K562 (cell line): ENCODE results near the gene ADAMTS14. TPM values are rescaled to one million over a fixed set of nuclear protein-coding genes. Genes with fewer than 3 reads are reported as not detected.

Experiments
- CBX1 ChIP-seq: sonication (generic); IDR thresholded peaks from 2 replicates; pipeline ENCODE4 v1.6.1; 2016; ENCODE audit warnings: antibody characterized with exemption, low read depth, mild to moderate bottlenecking
- ETS2 ChIP-seq: IDR thresholded peaks from 2 replicates; pipeline ENCODE4 v1.6.1; 2016; ENCODE audit warnings: borderline replicate concordance, missing genetic modification characterization, mild to moderate bottlenecking, moderate library complexity, missing compliant biosample characterization; ENCODE audit not compliant: poor library complexity, severe bottlenecking
- FOXA3 ChIP-seq, 2 experiments: fragments of 450-650 bp in 1 of 2; sonication (generic) in 1 of 2; formaldehyde crosslinking; IDR thresholded peaks in 1 of 2; conservative IDR thresholded peaks in 1 of 2; 2 replicates each; pipeline versions ENCODE4 v1.4.0 to v1.8.0; 2020 to 2022; ENCODE audit warnings: mild to moderate bottlenecking in 2 of 2, missing genetic modification reagents in 1 of 2
- FOXP1 ChIP-seq: sonication (generic); formaldehyde crosslinking; IDR thresholded peaks from 2 replicates; pipeline ENCODE4 v1.8.0; 2022; ENCODE audit warnings: mild to moderate bottlenecking, missing genetic modification reagents
- GABPB2 ChIP-seq: fragments of 250-450 bp; sonication (Bioruptor Pico); conservative IDR thresholded peaks from 2 replicates; pipeline ENCODE4 v1.5.1; 2021; ENCODE audit warnings: mild to moderate bottlenecking
- HDAC3 ChIP-seq: fragments of 450-650 bp; IDR thresholded peaks from 2 replicates; pipeline ENCODE4 v1.6.1; 2018; ENCODE audit warnings: borderline replicate concordance, mild to moderate bottlenecking, moderate library complexity; ENCODE audit not compliant: partially characterized antibody
- HDGF ChIP-seq: fragments of 450-650 bp; IDR thresholded peaks from 2 replicates; pipeline ENCODE4 v1.6.1; 2016
- MTF1 ChIP-seq: fragments of 250-450 bp; sonication (Bioruptor Pico); IDR thresholded peaks from 2 replicates; pipeline ENCODE4 v1.9.0; 2021; ENCODE audit warnings: moderate library complexity, mild to moderate bottlenecking, inconsistent platforms, borderline replicate concordance
- NEUROD1 ChIP-seq: fragments of 150-350 bp; IDR thresholded peaks from 2 replicates; pipeline ENCODE4 v1.6.1; 2014; ENCODE audit warnings: borderline replicate concordance, low read length, low read depth; ENCODE audit not compliant: partially characterized antibody
- NFIX ChIP-seq: fragments of 250-450 bp; sonication (Bioruptor Pico); IDR thresholded peaks from 2 replicates; pipeline ENCODE4 v1.4.0; 2020; ENCODE audit warnings: low read depth, mild to moderate bottlenecking, moderate library complexity
- RBM17 ChIP-seq: fragments of 200-400 bp; formaldehyde crosslinking; IDR thresholded peaks from 2 replicates; pipeline ENCODE4 v1.6.1; 2017; ENCODE audit warnings: low read depth, mild to moderate bottlenecking, low read length, borderline replicate concordance
- TGIF2 ChIP-seq: sonication (generic); formaldehyde crosslinking; IDR thresholded peaks from 2 replicates; pipeline ENCODE4 v1.8.1; 2022; ENCODE audit warnings: mild to moderate bottlenecking, missing genetic modification reagents, moderate library complexity
- U2AF1 ChIP-seq: fragments of 200-400 bp; formaldehyde crosslinking; optimal IDR thresholded peaks from 2 replicates; pipeline ENCODE3; 2017; ENCODE audit warnings: mild to moderate bottlenecking, low read depth, low read length, moderate library complexity
- ZBTB33 ChIP-seq: sonication (generic); formaldehyde crosslinking; IDR thresholded peaks from 2 replicates; pipeline ENCODE4 v1.8.1; 2023; ENCODE audit warnings: mild to moderate bottlenecking, missing genetic modification reagents
- ZNF23 ChIP-seq: fragments of 250-450 bp; sonication (Bioruptor Pico); IDR thresholded peaks from 2 replicates; pipeline ENCODE4 v1.4.0; 2020; ENCODE audit warnings: mild to moderate bottlenecking
- ZNF280A ChIP-seq: fragments of 450-650 bp; IDR thresholded peaks from 2 replicates; pipeline ENCODE4 v1.6.1; 2018; ENCODE audit warnings: mild to moderate bottlenecking, low read depth; ENCODE audit not compliant: partially characterized antibody
- ZNF778 ChIP-seq: fragments of 450-650 bp; formaldehyde crosslinking; IDR thresholded peaks from 2 replicates; pipeline ENCODE4 v1.4.0; 2020; ENCODE audit warnings: mild to moderate bottlenecking, moderate library complexity
- polyA plus RNA-seq, 8 experiments: library from polyadenylated mRNA; depleted of rRNA in 4 of 8; stranded (reverse) in 5 of 8; unstranded in 3 of 8; fragments of >200 nt; fragmentation: Nextera tagmentation in 2 of 8; fragmentation: Illumina TruSeq in 1 of 8; extraction: Ambion mirVana in 2 of 8; extraction: Trizol in 1 of 8; gene quantifications; 2 replicates each; pipeline versions ENCODE4 v1.2.1 to v1.2.3, GENCODE V29; 2011 to 2014; ENCODE audit warnings: inconsistent platforms in 1 of 8, missing spikeins in 1 of 8
- total RNA-seq, 7 experiments: library from RNA; depleted of rRNA in 6 of 7; stranded (reverse); fragments of >200 nt in 6 of 7; fragmentation: Illumina TruSeq in 2 of 7; extraction: Trizol in 2 of 7; gene quantifications; 2 replicates each; pipeline versions ENCODE4 v1.2.1 to v1.2.3, GENCODE V29; 2011 to 2021; ENCODE audit warnings: low replicate concordance in 1 of 7
- TF ChIP-seq, protein P1 (sequence below): fragments of 250-450 bp; sonication (Bioruptor Pico); IDR thresholded peaks from 2 replicates; pipeline ENCODE4 v1.8.0; 2022; ENCODE audit warnings: moderate library complexity, mild to moderate bottlenecking, inconsistent platforms
- TF ChIP-seq, protein P2 (sequence below): sonication (generic); formaldehyde crosslinking; IDR thresholded peaks from 2 replicates; pipeline ENCODE4 v1.9.0; 2022; ENCODE audit warnings: mild to moderate bottlenecking, missing genetic modification reagents
- TF ChIP-seq, protein P3 (sequence below): IDR thresholded peaks from 3 replicates; pipeline ENCODE4 v1.6.1; 2011; ENCODE audit warnings: borderline replicate concordance, mild to moderate bottlenecking; ENCODE audit not compliant: insufficient read length, insufficient read depth

ADAMTS14 gene
- total and polyA plus RNA-seq, 9 of the 15 experiments (the other 6 are each of a cell fraction or from before 2014, with no cell fraction given) = 0.04 to 37.4 (median 15.9) TPM

DNA sequence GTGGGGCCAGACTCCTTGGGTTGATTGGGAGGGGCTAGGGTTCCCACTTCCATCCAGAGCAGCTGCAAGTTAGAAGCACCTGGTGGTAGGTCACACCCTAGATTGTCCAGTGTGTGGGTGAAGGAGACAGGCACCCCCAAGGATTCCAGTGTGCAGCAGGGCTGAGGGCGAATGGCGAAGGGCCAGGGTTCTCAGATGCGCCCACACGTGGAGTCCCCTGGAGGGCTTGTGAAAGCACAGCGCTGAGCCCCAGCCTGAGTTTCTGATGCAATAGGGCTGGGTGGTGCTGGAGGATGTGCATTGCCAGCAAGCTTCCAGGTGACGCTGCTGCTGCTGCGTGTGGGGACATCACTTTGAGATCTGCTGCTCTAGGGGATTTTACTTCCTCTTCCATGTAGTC lies 87.5 kb downstream of the ADAMTS14 start (continued):
- TF ChIP-seq, protein P1, sequence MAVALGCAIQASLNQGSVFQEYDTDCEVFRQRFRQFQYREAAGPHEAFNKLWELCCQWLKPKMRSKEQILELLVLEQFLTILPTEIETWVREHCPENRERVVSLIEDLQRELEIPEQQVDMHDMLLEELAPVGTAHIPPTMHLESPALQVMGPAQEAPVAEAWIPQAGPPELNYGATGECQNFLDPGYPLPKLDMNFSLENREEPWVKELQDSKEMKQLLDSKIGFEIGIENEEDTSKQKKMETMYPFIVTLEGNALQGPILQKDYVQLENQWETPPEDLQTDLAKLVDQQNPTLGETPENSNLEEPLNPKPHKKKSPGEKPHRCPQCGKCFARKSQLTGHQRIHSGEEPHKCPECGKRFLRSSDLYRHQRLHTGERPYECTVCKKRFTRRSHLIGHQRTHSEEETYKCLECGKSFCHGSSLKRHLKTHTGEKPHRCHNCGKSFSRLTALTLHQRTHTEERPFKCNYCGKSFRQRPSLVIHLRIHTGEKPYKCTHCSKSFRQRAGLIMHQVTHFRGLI (CRISPR knock-in tag) = no peak
- TF ChIP-seq ZNF23 (CRISPR knock-in tag) (no peak), HDAC3 (no peak), NEUROD1 (no peak), CBX1 (no peak), HDGF (no peak), NFIX (CRISPR knock-in tag) (no peak), U2AF1 (no peak), ZNF778 (no peak), ETS2 (no peak), FOXA3 (CRISPR knock-in tag; conservative IDR thresholded peaks at IDR 0.05 in 1 of 2, IDR thresholded peaks at IDR 0.05 in 1 of 2) (no peak), ZBTB33 (CRISPR knock-in tag) (0 out of 2 replicates have a peak, but pooled peaks have one; percentile 46), TGIF2 (CRISPR knock-in tag) (no peak), ZNF280A (no peak), FOXP1 (CRISPR knock-in tag) (no peak), RBM17 (no peak), MTF1 (CRISPR knock-in tag) (no peak), GABPB2 (CRISPR knock-in tag) (no peak)
- TF ChIP-seq, protein P2, sequence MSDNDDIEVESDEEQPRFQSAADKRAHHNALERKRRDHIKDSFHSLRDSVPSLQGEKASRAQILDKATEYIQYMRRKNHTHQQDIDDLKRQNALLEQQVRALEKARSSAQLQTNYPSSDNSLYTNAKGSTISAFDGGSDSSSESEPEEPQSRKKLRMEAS (CRISPR knock-in tag) = no peak
- TF ChIP-seq, protein P3, sequence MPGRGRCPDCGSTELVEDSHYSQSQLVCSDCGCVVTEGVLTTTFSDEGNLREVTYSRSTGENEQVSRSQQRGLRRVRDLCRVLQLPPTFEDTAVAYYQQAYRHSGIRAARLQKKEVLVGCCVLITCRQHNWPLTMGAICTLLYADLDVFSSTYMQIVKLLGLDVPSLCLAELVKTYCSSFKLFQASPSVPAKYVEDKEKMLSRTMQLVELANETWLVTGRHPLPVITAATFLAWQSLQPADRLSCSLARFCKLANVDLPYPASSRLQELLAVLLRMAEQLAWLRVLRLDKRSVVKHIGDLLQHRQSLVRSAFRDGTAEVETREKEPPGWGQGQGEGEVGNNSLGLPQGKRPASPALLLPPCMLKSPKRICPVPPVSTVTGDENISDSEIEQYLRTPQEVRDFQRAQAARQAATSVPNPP = no peak
